ENCODE results near the gene MIGA2. TPM values are rescaled to one million over a fixed set of nuclear protein-coding genes. Genes with fewer than 3 reads are reported as not detected.
"Not testable (repeated sequence)": the region's sequence is repeated elsewhere in the genome, so short reads cannot be mapped to it uniquely, and the experiment has no call there.

Gene MIGA2
- total RNA-seq, 1 donor from 2014 or later = 18.4 TPM

- DNase-seq = no peak
Observed at GRCh38 chr9:129011170-129011569, 25.3 kb upstream of the MIGA2 start.

GRCh38 chr9:129011761-129012181, 24.7 kb upstream of the MIGA2 start:
- DNase-seq = no peak

- DNase-seq = no peak
Observed at GRCh38 chr9:129012343-129012742, 24.1 kb upstream of the MIGA2 start.

GRCh38 chr9:129012893-129013448, 23.5 kb upstream of the MIGA2 start:
- DNase-seq = no peak

GRCh38 chr9:129013674-129014073, 22.8 kb upstream of the MIGA2 start:
- DNase-seq = no peak

GRCh38 chr9:129014124-129014523, 22.3 kb upstream of the MIGA2 start:
- DNase-seq = no peak

GRCh38 chr9:129014608-129015007, 21.8 kb upstream of the MIGA2 start:
- DNase-seq = no peak

GRCh38 chr9:129021091-129021490, 15.3 kb upstream of the MIGA2 start:
- no peak for DNase-seq

GRCh38 chr9:129022037-129022436, 14.4 kb upstream of the MIGA2 start:
- DNase-seq = no peak

GRCh38 chr9:129023036-129023907, 13.2 kb upstream of the MIGA2 start:
- no peak for DNase-seq

GRCh38 chr9:129023908-129024233, 12.6 kb upstream of the MIGA2 start:
- DNase-seq = no peak

- DNase-seq = no peak
Observed at GRCh38 chr9:129026442-129027223, 9.8 kb upstream of the MIGA2 start.

GRCh38 chr9:129027224-129027684, 9.2 kb upstream of the MIGA2 start:
- no peak for DNase-seq

- no peak for DNase-seq
Observed at GRCh38 chr9:129027685-129028191, 8.7 kb upstream of the MIGA2 start.

- DNase-seq = peak; percentile 98
Observed at GRCh38 chr9:129028192-129028966, 8.0 kb upstream of the MIGA2 start, which contains the start of gene SH3GLB2. TSS of gene SH3GLB2 (minus strand) at chr9:129028331. CDS start at chr9:129028154, 177 bp downstream.

- no peak for DNase-seq
Observed at GRCh38 chr9:129030191-129030590, 6.2 kb upstream of the MIGA2 start.

- DNase-seq = no peak
Observed at GRCh38 chr9:129031514-129031913, 4.9 kb upstream of the MIGA2 start.

GRCh38 chr9:129032541-129033159, 3.8 kb upstream of the MIGA2 start:
- no peak for DNase-seq

- DNase-seq = no peak
Observed at GRCh38 chr9:129033216-129033615, 3.2 kb upstream of the MIGA2 start.

- DNase-seq = not testable (repeated sequence)
Observed at GRCh38 chr9:129035838-129036237, 588 bp upstream of the MIGA2 start.
